DMS153 (cell line): ENCODE results near the gene ESYT1.
A peak's percentile ranks its signal among the peaks of the same experiment; 100 is the strongest.
"Not testable (repeated sequence)": the region's sequence is repeated elsewhere in the genome, so short reads cannot be mapped to it uniquely, and the experiment has no call there.

Experiments used
- DNase-seq: peaks from one replicate; lab custom pipeline; 2025; lab: John Stamatoyannopoulos, UW

The ESYT1 gene

GRCh38 chr12:56103823-56104108 is 24.3 kb upstream of the ESYT1 start:
- DNase-seq = no peak

GRCh38 chr12:56104109-56104814 is 23.8 kb upstream of the ESYT1 start, which contains the start of gene PA2G4:
Gene PA2G4, plus strand, starts transcription at chr12:56104559. Its CDS starts 179 bp downstream, at chr12:56104738.
- peak; percentile 99 for DNase-seq

- DNase-seq = no peak
These were observed 23.1 kb upstream of the ESYT1 start for GRCh38 chr12:56104815-56105608.

GRCh38 chr12:56105609-56105902 is 22.5 kb upstream of the ESYT1 start:
- no peak for DNase-seq

- DNase-seq = no peak
These were observed 20.8 kb upstream of the ESYT1 start for GRCh38 chr12:56107242-56107641.

- no peak for DNase-seq
These were observed 17.5 kb upstream of the ESYT1 start for GRCh38 chr12:56110571-56110970.

GRCh38 chr12:56114084-56114483 is 14.0 kb upstream of the ESYT1 start:
- no peak for DNase-seq

GRCh38 chr12:56115329-56115728 is 12.7 kb upstream of the ESYT1 start:
- no peak for DNase-seq

- peak; percentile 90 for DNase-seq
These were observed 11.6 kb upstream of the ESYT1 start, which contains the start of gene RPL41 for GRCh38 chr12:56116267-56117081. Gene RPL41, plus strand, starts transcription at chr12:56116633.

- not testable (repeated sequence) for DNase-seq
These were observed 10.9 kb upstream of the ESYT1 start for GRCh38 chr12:56117082-56117706.

- DNase-seq = peak; percentile 99
These were observed 10.0 kb upstream of the ESYT1 start, which contains the start of gene ZC3H10 for GRCh38 chr12:56117778-56118687. Gene ZC3H10, plus strand, starts transcription at chr12:56118266. Its CDS starts 2,297 bp downstream, at chr12:56120563.

- DNase-seq = no peak
These were observed 9.2 kb upstream of the ESYT1 start for GRCh38 chr12:56118688-56119357.

- DNase-seq = peak; percentile 80
These were observed 8.7 kb upstream of the ESYT1 start for GRCh38 chr12:56119361-56119796.

GRCh38 chr12:56120158-56120846 is 7.8 kb upstream of the ESYT1 start:
- DNase-seq = no peak

- no peak for DNase-seq
These were observed 6.7 kb upstream of the ESYT1 start for GRCh38 chr12:56121204-56121870.

- DNase-seq = peak; percentile 75
These were observed 5.4 kb upstream of the ESYT1 start for GRCh38 chr12:56122637-56123036.

GRCh38 chr12:56124133-56124532 is 3.9 kb upstream of the ESYT1 start:
- no peak for DNase-seq

- DNase-seq = no peak
These were observed 1.3 kb upstream of the ESYT1 start for GRCh38 chr12:56126732-56127239.

- no peak for DNase-seq
These were observed 581 bp upstream of the ESYT1 start for GRCh38 chr12:56127485-56127887.
